Measurements from ENCODE around the gene TVP23C.
"Not testable (repeated sequence)": the region's sequence is repeated elsewhere in the genome, so short reads cannot be mapped to it uniquely, and the experiment has no call there.

The TVP23C gene

GRCh38 chr17:15514469-15514868 is 48.8 kb downstream of the TVP23C start:
- Histone ChIP-seq H3K36me3 (ENCODE audit: control insufficient read depth, insufficient read depth, low read length) (peaks cover 2% of the 10 kb centered on the region), H3K27ac (ENCODE audit: low read depth, low read length) (no peak overlapping the region), H3K4me1 (ENCODE audit: control insufficient read depth, insufficient read depth, low read length) (peaks cover 13% of the 10 kb centered on the region), H3K4me3 (ENCODE audit: low read length) (no peak overlapping the region), H3K27me3 (ENCODE audit: control insufficient read depth, insufficient read depth, low read length) (no peaks in the 10 kb centered on the region), H3K9ac (ENCODE audit: low read length) (no peak overlapping the region)

GRCh38 chr17:15513856-15514459 is 49.3 kb downstream of the TVP23C start:
- peak overlapping the region; percentile 61 for H3K27ac ChIP-seq (ENCODE audit: low read depth, low read length)

GRCh38 chr17:15513058-15513791 is 50.1 kb downstream of the TVP23C start:
- Histone ChIP-seq H3K4me3 (ENCODE audit: low read length) (no peak overlapping the region), H3K4me1 (ENCODE audit: control insufficient read depth, insufficient read depth, low read length) (peaks cover 13% of the 10 kb centered on the region), H3K27me3 (ENCODE audit: control insufficient read depth, insufficient read depth, low read length) (no peaks in the 10 kb centered on the region), H3K36me3 (ENCODE audit: control insufficient read depth, insufficient read depth, low read length) (peaks cover 2% of the 10 kb centered on the region), H3K27ac (ENCODE audit: low read depth, low read length) (peak overlapping the region; percentile 61), H3K9ac (ENCODE audit: low read length) (no peak overlapping the region)

More at GRCh38 chr17:15513856-15514459, 49.3 kb downstream of the TVP23C start:
- no peak overlapping the region for H3K4me3 ChIP-seq (ENCODE audit: low read length)
- peaks cover 2% of the 10 kb centered on the region for H3K36me3 ChIP-seq (ENCODE audit: control insufficient read depth, insufficient read depth, low read length)
- no peaks in the 10 kb centered on the region for H3K27me3 ChIP-seq (ENCODE audit: control insufficient read depth, insufficient read depth, low read length)
- no peak overlapping the region for H3K9ac ChIP-seq (ENCODE audit: low read length)
- H3K4me1 ChIP-seq (ENCODE audit: control insufficient read depth, insufficient read depth, low read length) = peaks cover 13% of the 10 kb centered on the region

- Histone ChIP-seq H3K9ac (ENCODE audit: low read length) (no peak overlapping the region), H3K27me3 (ENCODE audit: control insufficient read depth, insufficient read depth, low read length) (no peaks in the 10 kb centered on the region), H3K4me3 (ENCODE audit: low read length) (no peak overlapping the region), H3K36me3 (ENCODE audit: control insufficient read depth, insufficient read depth, low read length) (peaks cover 2% of the 10 kb centered on the region), H3K4me1 (ENCODE audit: control insufficient read depth, insufficient read depth, low read length) (peaks cover 13% of the 10 kb centered on the region), H3K27ac (ENCODE audit: low read depth, low read length) (peak overlapping the region; percentile 61)
These were observed 51.1 kb downstream of the TVP23C start for GRCh38 chr17:15512071-15512709.

- Histone ChIP-seq H3K4me1 (ENCODE audit: control insufficient read depth, insufficient read depth, low read length) (peaks cover 13% of the 10 kb centered on the region), H3K27ac (ENCODE audit: low read depth, low read length) (no peak overlapping the region), H3K4me3 (ENCODE audit: low read length) (no peak overlapping the region), H3K9ac (ENCODE audit: low read length) (no peak overlapping the region), H3K27me3 (ENCODE audit: control insufficient read depth, insufficient read depth, low read length) (no peaks in the 10 kb centered on the region), H3K36me3 (ENCODE audit: control insufficient read depth, insufficient read depth, low read length) (peaks cover 2% of the 10 kb centered on the region)
These were observed 52.1 kb downstream of the TVP23C start for GRCh38 chr17:15511142-15511541.

GRCh38 chr17:15510361-15510760 is 52.9 kb downstream of the TVP23C start:
- H3K27ac ChIP-seq (ENCODE audit: low read depth, low read length) = no peak overlapping the region
- H3K9ac ChIP-seq (ENCODE audit: low read length) = no peak overlapping the region
- H3K4me3 ChIP-seq (ENCODE audit: low read length) = no peak overlapping the region
- H3K4me1 ChIP-seq (ENCODE audit: control insufficient read depth, insufficient read depth, low read length) = peaks cover 13% of the 10 kb centered on the region
- H3K27me3 ChIP-seq (ENCODE audit: control insufficient read depth, insufficient read depth, low read length) = no peaks in the 10 kb centered on the region
- H3K36me3 ChIP-seq (ENCODE audit: control insufficient read depth, insufficient read depth, low read length) = no peaks in the 10 kb centered on the region

- no peak overlapping the region for H3K9ac ChIP-seq (ENCODE audit: low read length)
- no peak overlapping the region for H3K4me3 ChIP-seq (ENCODE audit: low read length)
- H3K27ac ChIP-seq (ENCODE audit: low read depth, low read length) = no peak overlapping the region
- no peaks in the 10 kb centered on the region for H3K27me3 ChIP-seq (ENCODE audit: control insufficient read depth, insufficient read depth, low read length)
- peaks cover 8% of the 10 kb centered on the region for H3K4me1 ChIP-seq (ENCODE audit: control insufficient read depth, insufficient read depth, low read length)
- H3K36me3 ChIP-seq (ENCODE audit: control insufficient read depth, insufficient read depth, low read length) = no peaks in the 10 kb centered on the region
These were observed 54.2 kb downstream of the TVP23C start for GRCh38 chr17:15509095-15509494.

GRCh38 chr17:15508466-15508865 is 54.8 kb downstream of the TVP23C start:
- Histone ChIP-seq H3K27ac (ENCODE audit: low read depth, low read length) (no peak overlapping the region), H3K4me1 (ENCODE audit: control insufficient read depth, insufficient read depth, low read length) (peaks cover 5% of the 10 kb centered on the region), H3K4me3 (ENCODE audit: low read length) (no peak overlapping the region), H3K36me3 (ENCODE audit: control insufficient read depth, insufficient read depth, low read length) (no peaks in the 10 kb centered on the region), H3K9ac (ENCODE audit: low read length) (no peak overlapping the region), H3K27me3 (ENCODE audit: control insufficient read depth, insufficient read depth, low read length) (no peaks in the 10 kb centered on the region)

GRCh38 chr17:15507896-15508295 is 55.4 kb downstream of the TVP23C start:
- H3K4me1 ChIP-seq (ENCODE audit: control insufficient read depth, insufficient read depth, low read length) = peaks cover 4% of the 10 kb centered on the region
- no peak overlapping the region for H3K4me3 ChIP-seq (ENCODE audit: low read length)
- no peak overlapping the region for H3K9ac ChIP-seq (ENCODE audit: low read length)
- no peaks in the 10 kb centered on the region for H3K27me3 ChIP-seq (ENCODE audit: control insufficient read depth, insufficient read depth, low read length)
- H3K36me3 ChIP-seq (ENCODE audit: control insufficient read depth, insufficient read depth, low read length) = no peaks in the 10 kb centered on the region
- no peak overlapping the region for H3K27ac ChIP-seq (ENCODE audit: low read depth, low read length)

GRCh38 chr17:15507001-15507400 is 56.3 kb downstream of the TVP23C start:
- H3K4me1 ChIP-seq (ENCODE audit: control insufficient read depth, insufficient read depth, low read length) = peaks cover 5% of the 10 kb centered on the region
- no peak overlapping the region for H3K4me3 ChIP-seq (ENCODE audit: low read length)
- H3K9ac ChIP-seq (ENCODE audit: low read length) = no peak overlapping the region
- no peak overlapping the region for H3K27ac ChIP-seq (ENCODE audit: low read depth, low read length)
- H3K27me3 ChIP-seq (ENCODE audit: control insufficient read depth, insufficient read depth, low read length) = no peaks in the 10 kb centered on the region
- H3K36me3 ChIP-seq (ENCODE audit: control insufficient read depth, insufficient read depth, low read length) = no peaks in the 10 kb centered on the region

GRCh38 chr17:15505708-15506107 is 57.6 kb downstream of the TVP23C start:
- not testable (repeated sequence) for H3K4me3 ChIP-seq (ENCODE audit: low read length); H3K36me3 ChIP-seq (ENCODE audit: control insufficient read depth, insufficient read depth, low read length); H3K9ac ChIP-seq (ENCODE audit: low read length); H3K27ac ChIP-seq (ENCODE audit: low read depth, low read length); H3K27me3 ChIP-seq (ENCODE audit: control insufficient read depth, insufficient read depth, low read length)
- H3K4me1 ChIP-seq (ENCODE audit: control insufficient read depth, insufficient read depth, low read length) = peaks cover 10% of the 10 kb centered on the region

GRCh38 chr17:15503731-15504130 is 59.6 kb downstream of the TVP23C start:
- no peak overlapping the region for H3K9ac ChIP-seq (ENCODE audit: low read length)
- H3K36me3 ChIP-seq (ENCODE audit: control insufficient read depth, insufficient read depth, low read length) = no peaks in the 10 kb centered on the region
- no peaks in the 10 kb centered on the region for H3K27me3 ChIP-seq (ENCODE audit: control insufficient read depth, insufficient read depth, low read length)
- peaks cover 10% of the 10 kb centered on the region for H3K4me1 ChIP-seq (ENCODE audit: control insufficient read depth, insufficient read depth, low read length)
- H3K4me3 ChIP-seq (ENCODE audit: low read length) = no peak overlapping the region
- no peak overlapping the region for H3K27ac ChIP-seq (ENCODE audit: low read depth, low read length)
